ENCODE results near the gene FIG4. TPM values are rescaled to one million over a fixed set of nuclear protein-coding genes. Genes with fewer than 3 reads are reported as not detected.

Gene FIG4
- polyA plus RNA-seq, 1 donor (not counting 4 experiments of a cell fraction or from before 2014, with no cell fraction given), result 12.8 TPM

DNA sequence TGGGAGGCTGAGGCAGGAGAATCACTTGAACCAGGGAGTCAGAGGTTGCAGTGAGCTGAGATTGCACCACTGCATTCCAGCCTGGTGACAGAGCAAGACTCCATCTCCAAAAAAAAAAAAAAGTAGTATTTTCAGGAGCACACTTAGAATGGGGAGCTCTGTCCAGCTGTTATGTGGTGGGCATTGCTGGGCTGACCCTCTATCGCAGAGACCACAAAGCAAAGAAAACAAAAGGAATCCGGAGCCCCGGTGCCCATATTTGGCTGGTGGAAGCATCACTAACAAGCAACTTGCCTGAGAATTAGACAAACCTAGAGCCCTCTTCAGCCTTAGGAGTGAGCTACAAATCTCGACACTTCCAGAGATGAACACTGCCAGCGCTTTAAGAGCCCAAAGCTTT is 149.7 kb downstream of the FIG4 start:
- no peak overlapping the region for H3K27ac ChIP-seq (ENCODE audit: control insufficient read depth, insufficient read depth, low read length)
- no peaks in the 10 kb centered on the region for H3K36me3 ChIP-seq (ENCODE audit: control insufficient read depth in 2 of 2, extremely low read depth in 1 of 2, insufficient read depth in 2 of 2, low read length in 2 of 2)
- H3K79me2 ChIP-seq (ENCODE audit: control insufficient read depth, insufficient read depth, low read length), result no peaks in the 10 kb centered on the region
- no peak for TF ChIP-seq EZH2 (IDR thresholded peaks at IDR 0.05; ENCODE audit: low read length)
- TF ChIP-seq, protein P1, sequence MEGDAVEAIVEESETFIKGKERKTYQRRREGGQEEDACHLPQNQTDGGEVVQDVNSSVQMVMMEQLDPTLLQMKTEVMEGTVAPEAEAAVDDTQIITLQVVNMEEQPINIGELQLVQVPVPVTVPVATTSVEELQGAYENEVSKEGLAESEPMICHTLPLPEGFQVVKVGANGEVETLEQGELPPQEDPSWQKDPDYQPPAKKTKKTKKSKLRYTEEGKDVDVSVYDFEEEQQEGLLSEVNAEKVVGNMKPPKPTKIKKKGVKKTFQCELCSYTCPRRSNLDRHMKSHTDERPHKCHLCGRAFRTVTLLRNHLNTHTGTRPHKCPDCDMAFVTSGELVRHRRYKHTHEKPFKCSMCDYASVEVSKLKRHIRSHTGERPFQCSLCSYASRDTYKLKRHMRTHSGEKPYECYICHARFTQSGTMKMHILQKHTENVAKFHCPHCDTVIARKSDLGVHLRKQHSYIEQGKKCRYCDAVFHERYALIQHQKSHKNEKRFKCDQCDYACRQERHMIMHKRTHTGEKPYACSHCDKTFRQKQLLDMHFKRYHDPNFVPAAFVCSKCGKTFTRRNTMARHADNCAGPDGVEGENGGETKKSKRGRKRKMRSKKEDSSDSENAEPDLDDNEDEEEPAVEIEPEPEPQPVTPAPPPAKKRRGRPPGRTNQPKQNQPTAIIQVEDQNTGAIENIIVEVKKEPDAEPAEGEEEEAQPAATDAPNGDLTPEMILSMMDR (optimal IDR thresholded peaks at IDR 0.05 in 1 of 3, IDR thresholded peaks at IDR 0.05 in 1 of 3, conservative IDR thresholded peaks at IDR 0.05 in 1 of 3; ENCODE audit: extremely low read depth in 1 of 3, insufficient read depth in 2 of 3, low read length in 3 of 3), result no peak
- H3K4me2 ChIP-seq (ENCODE audit: control insufficient read depth, extremely low read depth, insufficient read depth, low read depth, low read length), result no peak overlapping the region
- dilution Hi-C loops (cut with MboI; ENCODE audit: extremely low pct_ligation_motif_present, low sequenced_read_pairs), result no loop called here
- H2AFZ ChIP-seq (ENCODE audit: control insufficient read depth, low read length), result no peak overlapping the region
- no peaks in the 10 kb centered on the region for H3K4me1 ChIP-seq (ENCODE audit: control insufficient read depth, extremely low read depth, insufficient read depth, low read length)
- DNase-seq (ENCODE audit: low read depth, low spot score) (no peak), FAIRE-seq (no peak)
- no peaks in the 10 kb centered on the region for H3K27me3 ChIP-seq (ENCODE audit: control insufficient read depth, extremely low read depth, insufficient read depth, low read length)
- no peaks in the 10 kb centered on the region for H4K20me1 ChIP-seq (ENCODE audit: control insufficient read depth, extremely low read depth, insufficient read depth, low read length)
- H3K4me3 ChIP-seq (ENCODE audit: control insufficient read depth in 2 of 3, extremely low read depth in 1 of 3, insufficient read depth in 2 of 3, low read depth in 1 of 3, low read length in 3 of 3), result no peak overlapping the region
- no peaks in the 10 kb centered on the region for H3K9me3 ChIP-seq (ENCODE audit: control insufficient read depth, low read depth, low read length)
- H3K9me1 ChIP-seq (ENCODE audit: control insufficient read depth, extremely low read depth, insufficient read depth, low read length), result no peaks in the 10 kb centered on the region
- H3K9ac ChIP-seq (ENCODE audit: control insufficient read depth, extremely low read depth, insufficient read depth, low read length), result no peak overlapping the region

- H3K9ac ChIP-seq (ENCODE audit: control insufficient read depth, extremely low read depth, insufficient read depth, low read length), result no peak overlapping the region
- no peak overlapping the region for H3K4me2 ChIP-seq (ENCODE audit: control insufficient read depth, extremely low read depth, insufficient read depth, low read depth, low read length)
- TF ChIP-seq EZH2 (IDR thresholded peaks at IDR 0.05; ENCODE audit: low read length), result no peak
- TF ChIP-seq, protein P1 (optimal IDR thresholded peaks at IDR 0.05 in 1 of 3, IDR thresholded peaks at IDR 0.05 in 1 of 3, conservative IDR thresholded peaks at IDR 0.05 in 1 of 3; ENCODE audit: extremely low read depth in 1 of 3, insufficient read depth in 2 of 3, low read length in 3 of 3), result no peak
- no peaks in the 10 kb centered on the region for H3K9me1 ChIP-seq (ENCODE audit: control insufficient read depth, extremely low read depth, insufficient read depth, low read length)
- DNase-seq (ENCODE audit: low read depth, low spot score) (no peak), FAIRE-seq (no peak)
- H3K9me3 ChIP-seq (ENCODE audit: control insufficient read depth, low read depth, low read length), result no peaks in the 10 kb centered on the region
- H3K4me1 ChIP-seq (ENCODE audit: control insufficient read depth, extremely low read depth, insufficient read depth, low read length), result no peaks in the 10 kb centered on the region
- no peak overlapping the region for H3K4me3 ChIP-seq (ENCODE audit: control insufficient read depth in 2 of 3, extremely low read depth in 1 of 3, insufficient read depth in 2 of 3, low read depth in 1 of 3, low read length in 3 of 3)
- H4K20me1 ChIP-seq (ENCODE audit: control insufficient read depth, extremely low read depth, insufficient read depth, low read length), result no peaks in the 10 kb centered on the region
- H3K27ac ChIP-seq (ENCODE audit: control insufficient read depth, insufficient read depth, low read length), result no peak overlapping the region
- no peak overlapping the region for H2AFZ ChIP-seq (ENCODE audit: control insufficient read depth, low read length)
- H3K27me3 ChIP-seq (ENCODE audit: control insufficient read depth, extremely low read depth, insufficient read depth, low read length), result no peaks in the 10 kb centered on the region
- H3K36me3 ChIP-seq (ENCODE audit: control insufficient read depth in 2 of 2, extremely low read depth in 1 of 2, insufficient read depth in 2 of 2, low read length in 2 of 2), result no peaks in the 10 kb centered on the region
- H3K79me2 ChIP-seq (ENCODE audit: control insufficient read depth, insufficient read depth, low read length), result no peaks in the 10 kb centered on the region
- dilution Hi-C loops (cut with MboI; ENCODE audit: extremely low pct_ligation_motif_present, low sequenced_read_pairs), result no loop called here
Measured at GRCh38 chr6:109841869-109842268, 150.8 kb downstream of the FIG4 start.
